GM12874 (cell line): ENCODE results near the gene GRM3.

Source experiments
- TF ChIP-seq, protein P1 (sequence below): IDR thresholded peaks from 2 replicates; pipeline ENCODE4 v1.5.1; 2011; ENCODE audit warnings: low read depth, mild to moderate bottlenecking, control low read depth, low read length, moderate library complexity; ENCODE audit not compliant: insufficient read depth

Gene GRM3

DNA sequence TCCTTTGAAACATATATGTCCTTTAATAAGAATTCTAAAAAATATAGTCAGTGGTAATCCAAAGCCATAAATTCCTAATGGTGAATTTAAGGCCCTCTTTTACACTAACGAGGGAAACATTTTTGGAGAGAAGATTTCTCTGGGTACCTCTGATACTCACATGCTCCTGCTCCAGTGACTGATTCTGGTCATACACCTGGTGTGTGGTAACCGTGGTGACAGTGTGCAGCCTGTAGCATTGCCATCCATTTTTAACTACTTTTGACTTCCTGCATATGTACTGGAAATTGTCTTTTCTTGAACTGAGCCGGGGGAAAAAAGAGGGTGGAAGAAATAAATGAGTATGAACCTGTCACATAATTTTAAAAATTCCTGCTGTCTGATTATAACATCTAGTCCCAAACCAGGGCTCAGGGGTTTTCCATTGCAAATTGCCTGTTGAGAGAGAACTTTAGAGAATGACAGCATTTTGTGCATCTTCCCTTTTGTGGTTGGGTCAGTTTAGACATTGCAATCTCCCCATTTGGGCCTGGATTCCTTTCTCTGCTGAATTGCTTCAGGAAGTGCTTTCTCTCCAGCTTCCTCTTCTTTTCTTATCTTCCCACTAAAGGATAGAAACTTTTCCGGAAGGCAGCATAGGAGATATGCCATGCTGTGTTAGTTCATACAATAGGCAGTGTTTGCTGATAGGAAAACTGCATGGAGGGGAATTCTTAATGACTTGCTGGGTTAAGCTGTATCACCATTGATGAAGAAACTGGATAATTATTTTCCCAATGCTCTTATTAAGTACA is 125.5 kb downstream of the GRM3 start:
- TF ChIP-seq, protein P1, sequence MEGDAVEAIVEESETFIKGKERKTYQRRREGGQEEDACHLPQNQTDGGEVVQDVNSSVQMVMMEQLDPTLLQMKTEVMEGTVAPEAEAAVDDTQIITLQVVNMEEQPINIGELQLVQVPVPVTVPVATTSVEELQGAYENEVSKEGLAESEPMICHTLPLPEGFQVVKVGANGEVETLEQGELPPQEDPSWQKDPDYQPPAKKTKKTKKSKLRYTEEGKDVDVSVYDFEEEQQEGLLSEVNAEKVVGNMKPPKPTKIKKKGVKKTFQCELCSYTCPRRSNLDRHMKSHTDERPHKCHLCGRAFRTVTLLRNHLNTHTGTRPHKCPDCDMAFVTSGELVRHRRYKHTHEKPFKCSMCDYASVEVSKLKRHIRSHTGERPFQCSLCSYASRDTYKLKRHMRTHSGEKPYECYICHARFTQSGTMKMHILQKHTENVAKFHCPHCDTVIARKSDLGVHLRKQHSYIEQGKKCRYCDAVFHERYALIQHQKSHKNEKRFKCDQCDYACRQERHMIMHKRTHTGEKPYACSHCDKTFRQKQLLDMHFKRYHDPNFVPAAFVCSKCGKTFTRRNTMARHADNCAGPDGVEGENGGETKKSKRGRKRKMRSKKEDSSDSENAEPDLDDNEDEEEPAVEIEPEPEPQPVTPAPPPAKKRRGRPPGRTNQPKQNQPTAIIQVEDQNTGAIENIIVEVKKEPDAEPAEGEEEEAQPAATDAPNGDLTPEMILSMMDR: no peak

DNA sequence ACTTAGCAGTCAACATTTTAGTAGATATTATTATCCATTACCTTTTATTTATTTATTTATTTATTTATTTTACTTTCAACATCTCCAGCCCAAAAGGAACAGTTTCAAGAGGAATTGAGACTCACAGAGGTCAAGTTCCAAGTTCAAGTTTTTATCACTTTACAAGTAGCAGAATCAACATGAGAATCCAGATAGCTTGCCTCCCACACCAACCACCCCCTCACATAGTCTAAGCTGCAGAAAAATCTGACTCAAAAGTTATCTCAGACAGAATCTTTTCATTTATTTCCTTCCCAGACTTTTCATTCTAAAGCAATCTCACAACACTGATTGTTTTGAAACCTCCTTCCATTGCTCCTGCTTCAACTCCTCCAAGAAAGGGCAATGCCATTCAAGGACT is 129.6 kb downstream of the GRM3 start:
- TF ChIP-seq, protein P1: no peak

DNA sequence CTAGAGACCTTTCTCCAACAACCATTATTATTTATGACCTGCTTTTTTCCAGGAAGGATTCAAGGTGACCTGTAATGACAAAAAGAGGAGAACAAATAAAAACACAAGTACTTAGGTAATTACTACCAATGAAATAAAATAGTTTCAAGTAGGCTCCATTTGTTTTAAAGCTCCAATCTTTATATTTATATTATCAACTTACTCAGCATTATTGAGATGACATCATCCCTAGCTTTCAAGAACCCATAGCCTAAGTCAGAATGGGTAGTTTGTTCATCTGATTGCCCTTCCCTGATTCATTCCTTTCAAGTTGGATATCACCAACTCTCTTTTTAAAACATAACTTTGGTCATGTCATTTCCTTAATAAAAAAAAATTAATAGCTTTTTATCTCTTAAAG is 131.5 kb downstream of the GRM3 start:
- TF ChIP-seq, protein P1: no peak

DNA sequence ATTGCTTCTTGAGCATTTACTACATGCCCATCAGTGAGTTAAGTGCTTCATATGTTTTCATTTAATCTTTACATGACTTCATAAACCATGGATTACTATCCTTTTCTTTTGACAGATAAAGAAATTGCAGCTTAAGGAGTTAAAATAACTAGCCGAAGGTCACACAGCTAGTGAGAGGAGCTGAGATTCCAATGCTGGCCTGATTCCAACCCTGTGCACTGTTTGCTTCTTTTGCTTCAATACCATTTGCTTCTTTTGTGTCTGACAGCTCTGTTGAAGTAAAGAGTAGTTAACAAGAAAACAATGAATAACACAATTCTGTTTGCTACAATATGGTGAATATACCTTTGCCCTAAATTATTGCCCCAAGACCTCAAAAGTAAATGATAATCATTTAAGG is 132.4 kb downstream of the GRM3 start:
- TF ChIP-seq, protein P1: no peak

DNA sequence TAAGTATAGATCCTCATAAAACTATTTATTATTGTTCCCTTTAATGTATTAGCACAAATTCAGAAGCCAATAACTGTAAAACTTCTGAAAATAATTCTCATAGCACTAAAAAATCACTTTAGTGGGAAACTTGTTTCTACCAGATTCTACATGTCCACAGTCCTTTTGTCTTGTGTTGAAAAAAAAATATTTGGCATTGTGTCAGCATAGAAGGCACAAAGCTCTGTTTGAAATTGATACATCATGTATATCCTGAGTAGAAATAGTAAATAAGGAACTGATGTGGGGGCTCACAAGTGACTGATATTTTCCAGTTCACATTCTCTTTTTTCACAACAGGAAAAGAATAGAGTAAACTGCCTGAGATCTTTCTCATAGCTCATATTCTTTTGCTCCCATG is 134.6 kb downstream of the GRM3 start:
- TF ChIP-seq, protein P1: no peak

DNA sequence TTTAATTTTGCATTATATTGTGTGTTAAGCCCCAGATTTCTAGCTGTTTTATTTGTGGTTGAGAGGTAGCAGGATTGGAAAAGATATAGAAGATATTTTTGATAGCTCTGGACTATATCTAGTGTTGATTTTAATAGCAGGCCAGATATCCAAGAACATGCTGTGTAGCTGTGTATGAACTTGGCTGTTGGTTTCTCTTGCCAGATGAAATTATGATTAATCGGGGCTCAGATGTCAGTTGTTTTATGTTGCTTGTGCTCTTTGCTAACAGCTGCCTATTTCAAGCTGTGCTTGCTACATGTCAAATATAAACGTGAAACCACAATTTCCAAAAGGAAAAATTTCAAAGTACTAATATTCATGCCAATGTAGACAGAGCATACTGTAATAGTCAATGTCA is 141.1 kb downstream of the GRM3 start:
- TF ChIP-seq, protein P1: no peak

DNA sequence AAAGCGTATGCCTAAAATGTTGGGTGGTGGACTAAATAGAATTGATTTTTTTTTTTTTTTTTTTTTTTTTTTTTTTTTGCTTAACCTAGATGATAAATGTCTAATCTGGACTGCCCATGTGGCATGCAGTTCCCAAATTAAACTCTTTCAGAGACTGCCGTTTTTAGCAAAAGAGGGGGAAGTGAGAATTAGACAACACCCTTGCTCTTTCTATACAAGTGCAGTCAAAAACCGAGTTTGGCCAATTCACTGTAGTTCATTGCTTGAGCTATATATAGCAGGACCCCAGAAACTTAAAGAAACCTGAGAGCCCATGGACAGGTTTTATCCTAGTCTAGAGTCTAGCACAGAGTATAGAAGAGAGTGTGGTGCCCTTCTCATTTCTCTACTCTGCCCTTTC is 141.9 kb downstream of the GRM3 start:
- TF ChIP-seq, protein P1: no peak
